ENCODE results near the gene EPYC. TPM values are rescaled to one million over a fixed set of nuclear protein-coding genes. Genes with fewer than 3 reads are reported as not detected.

EPYC gene
- total RNA-seq, 1 donor from 2014 or later: not detected

- no peak for DNase-seq (ENCODE audit: low spot score)
- H3K4me3 Mint-ChIP-seq (ENCODE audit: unreplicated experiment): no peak overlapping the region
- H3K9me3 Mint-ChIP-seq (ENCODE audit: unreplicated experiment): no peaks in the 10 kb centered on the region
- no peaks in the 10 kb centered on the region for H3K4me1 Mint-ChIP-seq (ENCODE audit: unreplicated experiment)
- H3K36me3 Mint-ChIP-seq (ENCODE audit: low read depth, unreplicated experiment): no peaks in the 10 kb centered on the region
- H3K27ac Mint-ChIP-seq (ENCODE audit: unreplicated experiment): no peak overlapping the region
- no peak for TF ChIP-seq CTCF (IDR thresholded peaks at IDR 0.05; ENCODE audit: unreplicated experiment)
- no peaks in the 10 kb centered on the region for H3K27me3 Mint-ChIP-seq (ENCODE audit: unreplicated experiment)
These were observed 35.5 kb upstream of the EPYC start for GRCh38 chr12:91040096-91040755.

- peaks cover 4% of the 10 kb centered on the region for H3K4me1 Mint-ChIP-seq (ENCODE audit: unreplicated experiment)
- no peak overlapping the region for H3K4me3 Mint-ChIP-seq (ENCODE audit: unreplicated experiment)
- no peaks in the 10 kb centered on the region for H3K27me3 Mint-ChIP-seq (ENCODE audit: unreplicated experiment)
- H3K9me3 Mint-ChIP-seq (ENCODE audit: unreplicated experiment): no peaks in the 10 kb centered on the region
- no peaks in the 10 kb centered on the region for H3K36me3 Mint-ChIP-seq (ENCODE audit: low read depth, unreplicated experiment)
- no peak for TF ChIP-seq CTCF (IDR thresholded peaks at IDR 0.05; ENCODE audit: unreplicated experiment)
- DNase-seq (ENCODE audit: low spot score): no peak
- no peak overlapping the region for H3K27ac Mint-ChIP-seq (ENCODE audit: unreplicated experiment)
These were observed 32.5 kb upstream of the EPYC start for GRCh38 chr12:91037276-91037675.

GRCh38 chr12:91033251-91033650 lies 28.5 kb upstream of the EPYC start:
- no peak for DNase-seq (ENCODE audit: low spot score)
- Mint-ChIP-seq H3K27ac (ENCODE audit: unreplicated experiment) (no peak overlapping the region), H3K36me3 (ENCODE audit: low read depth, unreplicated experiment) (no peaks in the 10 kb centered on the region), H3K4me3 (ENCODE audit: unreplicated experiment) (no peak overlapping the region), H3K4me1 (ENCODE audit: unreplicated experiment) (peaks cover 4% of the 10 kb centered on the region), H3K27me3 (ENCODE audit: unreplicated experiment) (no peaks in the 10 kb centered on the region), H3K9me3 (ENCODE audit: unreplicated experiment) (no peaks in the 10 kb centered on the region)
- TF ChIP-seq CTCF (IDR thresholded peaks at IDR 0.05; ENCODE audit: unreplicated experiment): no peak

- DNase-seq (ENCODE audit: low spot score): no peak
- Mint-ChIP-seq H3K4me3 (ENCODE audit: unreplicated experiment) (no peak overlapping the region), H3K27ac (ENCODE audit: unreplicated experiment) (no peak overlapping the region), H3K36me3 (ENCODE audit: low read depth, unreplicated experiment) (no peaks in the 10 kb centered on the region), H3K27me3 (ENCODE audit: unreplicated experiment) (no peaks in the 10 kb centered on the region), H3K4me1 (ENCODE audit: unreplicated experiment) (no peaks in the 10 kb centered on the region), H3K9me3 (ENCODE audit: unreplicated experiment) (no peaks in the 10 kb centered on the region)
- TF ChIP-seq CTCF (IDR thresholded peaks at IDR 0.05; ENCODE audit: unreplicated experiment): no peak
These were observed 18.7 kb upstream of the EPYC start for GRCh38 chr12:91023326-91024004.

GRCh38 chr12:91021076-91021475 lies 16.3 kb upstream of the EPYC start:
- Mint-ChIP-seq H3K36me3 (ENCODE audit: low read depth, unreplicated experiment) (no peaks in the 10 kb centered on the region), H3K27me3 (ENCODE audit: unreplicated experiment) (no peaks in the 10 kb centered on the region), H3K4me3 (ENCODE audit: unreplicated experiment) (no peak overlapping the region)

More at GRCh38 chr12:91021076-91021475, 16.3 kb upstream of the EPYC start:
- no peaks in the 10 kb centered on the region for H3K9me3 Mint-ChIP-seq (ENCODE audit: unreplicated experiment)
- no peak for DNase-seq (ENCODE audit: low spot score)
- no peak for TF ChIP-seq CTCF (IDR thresholded peaks at IDR 0.05; ENCODE audit: unreplicated experiment)
- H3K27ac Mint-ChIP-seq (ENCODE audit: unreplicated experiment): no peak overlapping the region
- H3K4me1 Mint-ChIP-seq (ENCODE audit: unreplicated experiment): no peaks in the 10 kb centered on the region
